Activated CD4-positive, alpha-beta T cell treated with anti-CD3 and anti-CD28 coated beads, Interleukin-2, amount 50 U/mL, for 4 hours (primary cell): Measurements from ENCODE around the gene HPX.
A peak's percentile ranks its signal among the peaks of the same experiment; 100 is the strongest.
"Not testable (repeated sequence)": the region's sequence is repeated elsewhere in the genome, so short reads cannot be mapped to it uniquely, and the experiment has no call there.

Experiments
- DNase-seq, 2 experiments: peaks; one replicate each; pipeline ENCODE4 v3.0.0-alpha.2; 2020

The HPX gene

DNA sequence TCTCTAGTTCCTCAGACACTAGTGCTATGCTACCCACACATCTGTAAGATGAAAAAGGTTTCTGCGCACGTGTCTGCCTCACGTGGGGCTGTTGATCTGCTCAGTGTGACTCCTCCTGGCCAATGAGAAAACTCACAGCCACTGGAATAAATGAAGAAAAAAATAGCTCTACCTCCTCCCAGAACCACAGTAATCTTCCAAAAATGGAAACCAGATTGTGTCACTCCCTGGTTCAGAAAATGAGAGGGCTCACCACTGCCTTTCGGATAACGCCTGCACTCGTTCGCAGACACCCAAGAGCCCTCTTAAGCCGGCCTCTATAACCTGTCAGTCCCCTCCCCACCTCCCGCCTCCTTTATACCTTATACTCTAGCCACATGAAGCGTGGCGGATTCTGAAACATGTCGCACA is 27.0 kb downstream of the HPX start:
- DNase-seq: peak; percentile 62 to 64

DNA sequence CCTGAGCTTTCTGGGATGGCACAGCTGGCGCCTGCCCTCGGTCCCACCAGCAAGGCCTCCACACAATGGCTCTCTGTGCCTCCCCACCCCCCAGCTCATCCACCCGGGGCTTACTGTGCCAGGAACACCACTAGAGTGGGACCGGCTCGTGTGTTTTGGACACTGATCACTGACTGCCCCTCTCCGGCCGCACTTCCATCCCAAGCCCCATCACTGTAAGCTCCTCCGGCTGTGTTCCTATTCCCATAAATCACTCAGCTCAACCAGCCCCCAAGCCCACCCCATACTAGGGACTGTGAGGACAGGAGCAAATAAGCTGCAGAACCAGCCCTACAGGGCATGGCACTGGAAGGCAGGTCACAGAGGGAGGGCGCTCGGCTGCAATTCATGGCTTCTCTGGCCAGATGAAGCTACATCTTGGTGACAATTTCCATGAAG is 29.2 kb downstream of the HPX start:
- no peak for DNase-seq

DNA sequence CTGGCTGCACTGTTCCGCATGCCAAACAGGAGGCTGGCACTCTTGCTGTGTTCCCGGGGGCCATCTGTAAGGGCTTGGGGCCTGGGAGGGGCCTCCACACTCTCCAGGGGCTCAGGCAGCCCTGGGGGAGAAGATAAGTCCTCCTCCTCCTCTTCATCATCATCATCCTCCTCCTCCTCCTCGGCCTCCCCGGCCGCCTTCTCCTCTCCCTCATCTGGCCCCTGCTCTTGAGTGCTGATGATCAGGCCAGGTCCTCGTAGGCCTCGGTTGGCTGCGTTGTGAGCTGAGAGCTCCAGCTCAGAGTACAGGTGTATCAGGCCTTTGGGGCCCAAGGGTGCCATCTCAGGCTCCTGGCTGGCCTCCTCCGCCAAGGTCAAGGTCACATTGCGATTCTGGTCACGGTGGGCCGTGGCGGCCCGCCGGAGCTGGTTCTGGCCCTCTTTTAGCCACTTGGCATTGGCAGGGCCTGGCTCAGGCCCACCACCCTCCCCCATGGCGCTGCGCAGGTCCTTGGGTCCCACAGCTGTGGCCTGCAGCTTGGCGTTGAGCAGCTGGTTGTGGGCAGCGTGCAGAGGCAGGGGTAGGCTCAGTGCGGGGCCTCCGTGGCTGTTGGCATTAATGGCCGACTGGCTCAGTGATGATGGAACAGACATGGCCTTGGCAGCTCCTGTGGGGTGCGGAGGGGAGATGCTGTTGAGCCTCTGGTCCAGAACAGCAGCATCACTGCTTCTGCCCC is 29.9 kb downstream of the HPX start:
- DNase-seq: no peak

DNA sequence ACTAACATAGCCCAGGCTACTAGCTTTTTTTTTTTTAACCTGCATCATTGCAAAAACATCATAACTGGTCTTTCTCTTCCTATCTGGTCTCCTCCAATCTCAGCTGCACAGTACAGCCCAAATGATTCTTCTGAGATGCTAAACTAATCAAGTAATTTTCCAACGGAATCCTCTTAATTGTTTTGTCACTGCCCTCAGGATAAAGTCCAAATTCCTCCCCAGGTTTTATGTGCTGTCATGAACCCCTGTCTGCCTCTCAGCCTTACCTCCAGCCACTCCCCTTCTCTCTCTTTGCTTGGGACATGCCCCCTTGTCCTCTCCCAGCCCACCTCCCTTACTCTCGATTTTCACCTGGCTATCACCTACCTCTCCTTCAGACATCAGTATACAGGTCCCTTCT is 34.4 kb downstream of the HPX start:
- DNase-seq: no peak

DNA sequence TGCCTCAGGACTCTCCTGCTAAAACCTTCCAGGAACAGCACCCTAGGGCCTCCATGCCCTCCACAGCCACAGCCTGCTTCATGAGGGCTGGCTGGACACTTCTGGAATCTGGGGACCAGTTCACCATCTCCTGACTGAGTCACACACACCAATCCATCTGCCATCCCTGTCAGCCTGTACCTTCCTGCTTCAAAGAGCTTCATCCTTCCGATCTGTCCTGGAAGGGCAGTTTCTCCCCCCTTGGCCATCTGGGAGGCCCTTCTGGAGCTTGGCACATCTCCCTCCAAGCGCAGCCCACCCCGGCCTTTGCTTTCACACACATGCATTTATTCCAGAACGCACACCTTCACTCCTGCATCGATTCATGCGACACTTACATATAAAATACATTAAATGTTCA is 34.9 kb downstream of the HPX start:
- DNase-seq: no peak

DNA sequence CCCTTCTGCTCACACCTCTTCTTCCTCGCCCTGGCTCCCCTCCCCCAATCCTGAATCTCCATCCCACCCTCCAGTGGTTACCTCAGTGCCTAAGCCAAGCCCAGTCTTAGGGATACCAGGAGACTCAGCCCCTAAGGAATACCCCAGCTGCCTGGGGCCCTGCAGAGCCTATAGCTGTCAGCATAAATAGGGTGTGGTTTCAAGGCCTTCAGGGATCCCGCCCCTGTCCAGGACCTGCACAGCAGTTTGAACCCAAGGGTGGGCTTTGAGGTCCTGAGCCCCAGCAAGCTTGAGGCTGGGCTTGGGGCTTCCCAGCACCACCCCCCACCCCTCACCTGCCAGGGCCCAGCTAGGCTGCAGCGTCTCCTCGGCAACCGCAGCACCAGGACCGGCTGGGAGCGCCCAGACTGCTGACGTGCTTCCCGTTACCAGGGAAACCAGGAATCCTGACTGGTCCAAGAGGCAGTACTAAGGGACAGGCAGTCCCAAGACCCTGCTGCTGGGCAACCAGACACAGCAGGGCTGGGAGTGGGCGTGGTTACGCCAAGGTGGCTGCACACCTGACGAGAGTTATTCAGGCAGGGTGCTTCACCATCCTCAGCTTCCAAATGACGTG is 35.6 kb downstream of the HPX start:
- no peak for DNase-seq

DNA sequence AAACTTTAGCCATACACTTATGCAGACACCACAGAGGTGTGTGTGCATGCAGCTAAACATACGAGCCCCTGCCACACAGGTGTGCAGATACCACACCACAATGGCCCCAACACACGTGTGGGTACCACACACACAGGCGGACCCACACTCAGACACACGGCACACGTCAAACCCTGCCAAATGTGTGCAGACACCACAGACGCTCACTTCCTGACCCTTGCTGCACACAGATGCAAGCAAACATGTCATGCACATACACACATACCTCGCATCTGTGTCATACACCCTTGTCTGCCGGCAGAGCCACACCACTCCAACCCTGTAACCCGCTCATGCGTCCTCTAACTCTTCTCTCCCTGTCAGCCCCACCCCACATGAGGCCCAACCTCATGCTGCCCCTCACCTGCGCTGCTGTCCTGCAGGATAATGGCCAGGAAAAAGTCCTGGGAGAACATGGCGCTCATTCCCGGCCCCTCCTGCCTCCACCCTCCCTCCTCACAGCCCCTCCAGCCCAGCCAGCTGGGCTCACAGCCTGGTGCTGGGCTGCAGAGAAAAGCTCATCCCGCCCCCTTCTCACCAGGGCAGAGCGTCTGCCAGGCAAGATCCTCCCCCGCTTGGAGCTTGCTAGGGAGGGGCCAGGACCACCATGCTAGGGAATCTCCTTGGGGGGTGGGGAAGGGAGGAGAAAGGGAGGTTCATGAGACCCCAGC is 36.3 kb downstream of the HPX start:
- DNase-seq: no peak

DNA sequence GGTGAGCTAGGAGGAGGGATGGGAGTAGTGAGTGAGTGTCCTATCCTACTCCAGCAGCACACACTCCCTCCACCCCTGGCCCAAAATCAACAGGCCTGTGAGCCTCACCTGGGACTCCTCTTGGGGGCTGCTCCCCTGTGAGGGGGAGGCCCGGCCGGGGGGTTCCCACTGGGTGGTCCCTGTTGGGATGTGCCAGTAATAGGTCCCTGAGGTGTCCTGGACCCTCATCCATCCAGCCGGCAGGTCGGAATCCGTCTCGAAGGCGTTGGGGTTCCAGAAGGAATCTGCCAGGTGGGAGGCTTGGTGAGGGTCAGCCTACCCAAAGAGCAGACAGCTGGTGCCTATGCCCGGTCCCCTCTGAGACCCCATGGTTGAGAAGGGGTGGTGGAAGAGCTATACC is 37.2 kb downstream of the HPX start:
- DNase-seq: no peak

DNA sequence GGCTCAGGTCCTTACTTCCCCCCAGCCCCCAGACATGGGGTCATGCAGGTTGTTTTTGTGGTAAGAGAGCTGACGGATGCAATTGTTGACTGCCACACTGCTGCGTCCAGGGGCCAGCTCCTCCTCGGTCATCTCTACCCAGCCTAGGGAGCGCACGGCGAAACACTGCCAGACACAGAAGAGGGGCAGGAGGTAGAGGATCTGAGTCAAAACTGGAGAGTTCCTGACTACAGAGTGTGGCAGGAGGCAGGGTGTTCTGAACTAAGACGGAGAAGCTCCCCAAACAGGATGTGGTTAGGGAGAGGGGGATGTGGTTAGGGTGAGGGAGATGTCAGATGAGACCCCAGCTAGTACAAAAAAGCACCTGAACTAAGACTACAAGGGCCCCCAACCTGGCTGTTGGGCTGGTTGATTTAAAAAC is 38.2 kb downstream of the HPX start:
- DNase-seq: peak; percentile 30 to 40

DNA sequence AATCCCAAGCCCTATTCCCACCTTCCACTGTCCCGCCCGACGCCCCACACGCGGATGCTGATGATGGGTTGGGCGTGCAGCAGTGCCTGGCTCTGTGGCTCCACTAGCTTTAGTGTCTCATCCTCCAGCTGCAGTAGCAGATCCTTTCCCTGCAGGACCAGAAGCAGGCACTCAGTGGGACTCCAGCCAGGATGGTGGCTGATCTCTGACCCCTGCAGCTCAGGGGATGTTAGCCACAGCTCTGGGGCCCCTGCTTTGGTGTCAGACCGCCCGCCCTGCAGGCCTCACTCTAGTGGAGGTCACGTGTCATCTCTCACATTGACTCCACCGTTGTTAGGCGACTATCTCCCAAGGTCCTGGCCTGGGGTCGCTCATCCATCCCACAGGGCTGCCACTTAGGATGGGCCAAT is 38.7 kb downstream of the HPX start:
- no peak for DNase-seq

DNA sequence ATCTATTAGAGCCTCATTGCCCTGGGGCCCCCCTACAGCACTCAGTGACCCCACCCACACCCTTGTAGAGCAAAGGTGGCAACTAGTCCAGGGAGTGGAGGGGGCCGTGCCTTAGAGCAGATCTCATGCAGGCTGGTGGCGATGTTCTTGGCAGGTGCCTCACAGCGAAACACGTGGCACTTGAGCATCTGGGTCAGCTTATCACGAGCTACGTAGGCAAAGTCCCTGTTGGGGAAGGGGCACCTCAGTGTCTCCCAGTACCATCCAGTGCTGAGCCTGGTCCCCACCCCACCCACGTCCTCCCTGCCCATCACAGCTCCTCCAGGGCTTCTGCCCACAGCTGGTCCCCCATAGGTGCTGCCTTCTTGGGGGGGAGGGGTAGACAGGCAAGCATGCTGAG is 39.3 kb downstream of the HPX start:
- DNase-seq: no peak

DNA sequence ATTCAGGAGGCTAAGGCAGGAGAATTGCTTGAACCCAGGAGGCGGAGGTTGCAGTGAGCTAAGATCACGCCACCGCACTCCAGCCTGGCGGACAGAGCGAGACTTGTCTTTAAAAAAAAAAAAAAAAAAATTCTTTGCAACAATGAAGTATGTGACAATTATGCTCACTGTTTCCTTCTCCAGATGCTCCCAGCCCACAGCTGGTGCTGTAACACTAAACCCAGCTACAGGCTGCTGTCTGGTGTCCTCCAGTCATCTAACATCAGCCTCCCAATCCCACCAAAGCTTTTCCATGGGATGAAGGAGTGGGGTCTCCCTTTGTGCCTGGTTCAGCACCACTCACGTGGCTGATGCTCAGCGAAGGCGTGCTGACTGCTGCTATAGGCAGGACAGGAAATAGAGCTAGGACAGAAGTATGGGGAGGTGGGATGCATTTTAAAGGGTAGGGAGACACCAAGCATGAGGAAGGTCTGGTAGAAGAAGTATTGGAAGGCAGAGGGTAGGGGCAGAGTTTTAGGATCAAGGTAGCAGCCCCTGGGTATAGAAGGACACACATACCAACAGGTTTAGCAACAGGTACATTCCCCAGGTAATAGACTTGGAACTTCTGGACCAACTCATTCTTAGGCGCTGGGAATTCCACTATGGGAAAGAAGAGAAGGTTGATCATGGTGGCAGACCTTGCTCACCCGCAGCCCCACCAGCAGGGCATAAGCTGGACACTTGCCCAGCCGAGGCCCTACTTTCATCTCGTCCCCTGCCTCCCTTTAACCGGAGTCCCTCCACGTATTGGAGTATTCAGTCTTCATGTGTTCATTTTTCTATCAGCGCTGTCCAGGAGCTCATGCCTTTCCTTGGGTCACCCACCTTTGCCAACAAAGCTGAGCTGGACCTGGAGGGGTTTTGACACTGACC is 40.1 kb downstream of the HPX start:
- no peak for DNase-seq

DNA sequence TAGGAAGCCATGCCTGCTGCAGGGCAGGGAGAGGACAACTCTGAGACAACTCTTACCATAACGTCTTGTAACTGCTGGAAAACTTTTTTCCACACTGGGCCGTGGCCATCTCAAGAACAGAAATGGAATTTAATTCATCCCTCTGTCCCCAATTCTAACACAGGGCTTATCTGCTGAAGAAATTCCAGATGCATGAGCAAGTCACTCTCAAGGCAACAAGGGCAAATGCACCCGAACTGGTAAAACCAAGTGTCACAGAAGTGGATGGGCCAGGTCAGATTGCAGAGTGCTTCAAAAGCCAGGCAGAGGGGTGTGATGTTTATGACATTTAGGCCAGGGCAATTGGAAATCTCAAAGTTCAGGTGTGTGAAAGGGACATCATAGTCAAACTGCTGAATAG is 43.2 kb downstream of the HPX start:
- no peak for DNase-seq

DNA sequence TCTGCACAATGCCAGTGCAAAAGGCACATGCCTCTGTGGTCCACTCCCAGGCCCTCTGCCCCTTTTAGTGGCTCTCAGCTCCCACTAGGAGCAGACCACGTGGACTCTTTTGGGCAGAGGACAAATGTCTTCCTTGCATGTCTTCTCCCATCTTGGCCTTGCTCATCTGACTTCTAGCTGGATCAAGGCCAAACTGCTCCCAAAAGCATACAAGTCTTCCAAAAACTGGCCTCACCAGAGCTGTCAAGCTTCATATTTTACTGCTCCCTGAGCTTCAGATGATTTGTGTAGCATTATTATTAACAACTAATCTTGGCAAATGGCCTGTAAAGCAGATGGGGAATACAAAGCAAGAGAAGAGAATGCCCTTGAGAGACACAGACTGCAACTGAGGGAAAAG is 43.6 kb downstream of the HPX start:
- no peak for DNase-seq

DNA sequence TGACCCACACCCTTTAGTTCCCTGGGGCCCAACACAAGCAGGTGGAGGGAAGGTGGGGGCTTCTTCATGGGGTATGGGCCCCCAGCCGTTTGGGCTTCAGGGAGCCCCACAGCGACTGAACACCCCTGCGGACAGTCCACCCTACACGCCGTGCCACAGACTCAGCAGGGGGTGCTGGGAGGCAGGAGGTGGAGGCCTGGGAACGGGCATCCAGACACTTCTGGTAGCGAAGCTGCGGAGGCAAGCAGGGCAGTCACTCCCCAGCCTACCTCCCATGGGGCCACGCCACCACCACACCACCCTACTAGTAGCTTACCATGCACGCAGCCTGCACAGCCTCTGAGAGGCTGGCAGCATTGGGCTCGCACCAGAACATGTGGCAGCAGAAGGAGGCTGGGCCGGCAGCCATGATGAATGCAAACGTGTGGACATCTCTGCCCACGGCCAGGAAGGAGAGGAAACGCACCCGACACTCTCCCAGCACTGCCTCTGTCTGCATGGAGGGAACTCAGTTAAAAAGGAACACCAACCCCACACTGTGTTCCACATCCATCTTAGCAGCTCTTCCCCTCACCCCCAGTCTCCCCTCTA is 45.2 kb downstream of the HPX start:
- no peak for DNase-seq

DNA sequence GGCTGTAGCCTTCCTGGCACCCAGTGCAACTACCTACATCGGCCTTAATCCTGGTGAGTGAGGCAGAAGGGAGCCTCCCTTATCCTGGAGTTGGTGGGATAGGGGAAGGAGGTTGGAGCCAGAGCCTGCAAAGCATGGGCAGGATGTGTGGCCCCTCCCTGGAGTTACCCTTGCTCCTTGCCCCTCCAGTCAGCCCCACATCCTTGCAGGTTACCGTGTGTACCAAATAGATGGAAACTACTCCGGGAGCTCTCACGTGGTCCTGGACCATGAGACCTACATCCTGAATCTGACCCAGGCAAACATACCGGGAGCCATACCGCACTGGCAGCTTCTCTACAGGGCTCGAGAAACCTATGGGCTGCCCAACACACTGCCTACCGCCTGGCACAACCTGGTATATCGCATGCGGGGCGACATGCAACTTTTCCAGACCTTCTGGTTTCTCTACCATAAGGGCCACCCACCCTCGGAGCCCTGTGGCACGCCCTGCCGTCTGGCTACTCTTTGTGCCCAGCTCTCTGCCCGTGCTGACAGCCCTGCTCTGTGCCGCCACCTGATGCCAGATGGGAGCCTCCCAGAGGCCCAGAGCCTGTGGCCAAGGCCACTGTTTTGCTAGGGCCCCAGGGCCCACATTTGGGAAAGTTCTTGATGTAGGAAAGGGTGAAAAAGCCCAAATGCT is 46.7 kb downstream of the HPX start:
- no peak for DNase-seq

DNA sequence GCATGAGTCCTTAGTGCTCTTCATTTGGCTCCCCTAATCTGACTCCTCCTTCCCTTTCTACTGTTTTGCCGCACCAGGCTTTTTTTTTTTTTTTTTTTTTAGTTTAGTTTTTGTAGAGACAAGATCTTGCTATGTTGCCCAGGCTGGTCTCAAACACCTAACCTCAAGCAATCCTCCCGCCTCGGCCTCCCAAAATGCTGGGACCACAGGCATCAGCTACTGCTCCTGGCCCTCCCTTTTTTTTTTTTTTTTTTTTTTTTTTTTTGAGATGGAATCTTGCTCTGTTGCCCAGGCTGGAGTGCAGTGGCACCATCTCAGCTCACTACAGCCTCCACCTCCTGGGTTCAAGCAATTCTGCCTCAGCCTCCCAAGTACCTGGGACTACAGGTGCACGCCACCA is 48.5 kb downstream of the HPX start:
- not testable (repeated sequence) for DNase-seq

DNA sequence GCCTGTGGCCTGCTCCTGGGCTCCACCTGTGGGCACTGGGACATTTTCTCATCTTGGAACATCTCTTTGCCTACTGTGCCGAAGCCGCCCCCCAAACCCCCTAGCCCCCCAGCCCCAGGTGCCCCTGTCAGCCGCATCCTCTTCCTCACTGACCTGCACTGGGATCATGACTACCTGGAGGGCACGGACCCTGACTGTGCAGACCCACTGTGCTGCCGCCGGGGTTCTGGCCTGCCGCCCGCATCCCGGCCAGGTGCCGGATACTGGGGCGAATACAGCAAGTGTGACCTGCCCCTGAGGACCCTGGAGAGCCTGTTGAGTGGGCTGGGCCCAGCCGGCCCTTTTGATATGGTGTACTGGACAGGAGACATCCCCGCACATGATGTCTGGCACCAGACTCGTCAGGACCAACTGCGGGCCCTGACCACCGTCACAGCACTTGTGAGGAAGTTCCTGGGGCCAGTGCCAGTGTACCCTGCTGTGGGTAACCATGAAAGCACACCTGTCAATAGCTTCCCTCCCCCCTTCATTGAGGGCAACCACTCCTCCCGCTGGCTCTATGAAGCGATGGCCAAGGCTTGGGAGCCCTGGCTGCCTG is 49.2 kb downstream of the HPX start:
- no peak for DNase-seq

DNA sequence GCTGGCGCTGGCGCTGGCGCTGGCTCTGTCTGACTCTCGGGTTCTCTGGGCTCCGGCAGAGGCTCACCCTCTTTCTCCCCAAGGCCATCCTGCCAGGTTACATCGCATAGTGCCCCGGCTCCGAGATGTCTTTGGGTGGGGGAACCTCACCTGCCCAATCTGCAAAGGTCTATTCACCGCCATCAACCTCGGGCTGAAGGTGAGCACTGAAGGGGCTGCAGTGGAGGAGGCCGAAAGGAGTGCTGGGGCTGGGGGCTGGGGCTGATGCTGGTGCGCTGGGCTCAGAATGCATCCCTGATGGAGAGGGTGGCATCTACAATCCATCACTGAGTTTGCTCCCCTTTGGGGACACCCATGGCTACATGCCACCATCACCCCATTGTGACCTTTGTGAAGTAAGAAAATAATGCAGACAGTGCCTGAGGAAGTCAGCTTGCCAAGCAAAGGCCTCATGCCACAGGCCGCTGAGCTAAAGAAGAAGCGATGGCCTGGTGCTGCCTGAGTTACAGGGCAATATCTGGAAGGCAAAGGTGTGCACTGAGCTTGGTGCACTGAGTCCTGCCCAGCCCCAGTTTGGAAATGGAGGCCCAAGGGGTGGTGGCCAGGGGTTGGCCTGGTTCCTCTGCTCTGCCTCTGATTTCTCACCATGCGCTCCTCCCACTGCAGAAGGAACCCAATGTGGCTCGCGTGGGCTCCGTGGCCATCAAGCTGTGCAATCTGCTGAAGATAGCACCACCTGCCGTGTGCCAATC is 49.9 kb downstream of the HPX start:
- no peak for DNase-seq

DNA sequence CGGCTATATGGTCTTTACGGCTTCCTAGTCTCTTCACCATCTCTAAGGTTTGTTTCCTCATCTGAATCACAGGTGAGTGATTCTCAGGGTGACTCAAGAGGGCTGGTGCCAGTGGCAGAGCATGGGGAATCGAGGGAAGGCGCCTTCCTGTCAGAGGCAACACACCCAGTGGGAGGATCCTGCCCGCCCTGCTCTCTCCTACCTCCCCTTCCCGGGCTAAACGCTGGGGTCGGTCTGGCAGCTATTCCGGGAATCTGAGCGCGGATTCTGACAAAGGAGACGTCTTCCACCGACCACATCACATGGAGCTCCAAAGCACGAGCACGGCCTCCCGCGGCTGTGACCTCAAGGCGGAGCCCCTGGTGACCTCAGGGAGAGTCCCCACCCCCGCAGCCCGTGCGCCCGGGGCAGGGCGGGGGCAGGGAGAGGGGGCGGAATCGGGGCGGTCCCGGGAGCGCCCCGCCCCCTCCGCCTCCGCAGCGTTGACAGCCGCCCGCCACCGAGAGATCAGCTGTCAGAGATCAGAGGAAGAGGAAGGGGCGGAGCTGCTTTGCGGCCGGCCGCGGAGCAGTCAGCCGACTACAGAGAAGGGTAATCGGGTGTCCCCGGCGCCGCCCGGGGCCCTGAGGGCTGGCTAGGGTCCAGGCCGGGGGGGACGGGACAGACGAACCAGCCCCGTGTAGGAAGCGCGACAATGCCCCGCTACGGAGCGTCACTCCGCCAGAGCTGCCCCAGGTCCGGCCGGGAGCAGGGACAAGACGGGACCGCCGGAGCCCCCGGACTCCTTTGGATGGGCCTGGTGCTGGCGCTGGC is 50.7 kb downstream of the HPX start, which contains the start of gene SMPD1:
TSS of gene SMPD1 (plus strand) at position 570 of the 813 bp plus-strand sequence. CDS start at position 695, 125 bp downstream.
- DNase-seq: peak; percentile 92 to 94
